Islet of Langerhans (tissue), 1 donor: ENCODE results near the gene TPRG1.

ENCODE experiments used
- FAIRE-seq: peaks from one replicate; lab custom pipeline; 2011; peaks lifted over from hg19 to GRCh38; lab: Jason Lieb, UNC

The TPRG1 gene

DNA sequence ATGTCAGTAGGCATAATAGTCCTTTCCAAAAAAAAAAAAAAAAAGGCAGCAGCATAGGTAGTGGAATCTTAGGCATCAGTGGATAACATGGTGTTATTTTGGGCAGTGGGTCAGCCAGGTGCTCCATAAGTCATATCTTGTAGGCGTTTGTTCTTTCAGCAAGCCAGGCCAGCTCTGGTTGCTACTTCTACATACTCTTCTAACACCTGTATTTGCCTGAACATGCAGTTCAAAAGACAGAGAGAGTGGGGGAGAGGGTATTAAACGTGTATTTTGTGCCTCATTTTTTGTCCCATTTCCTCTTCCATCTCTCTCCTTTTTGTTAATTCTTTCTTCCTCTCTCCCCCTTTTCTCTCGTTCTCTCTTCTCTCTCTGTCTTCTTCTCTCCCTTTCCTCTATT lies 110.4 kb downstream of the TPRG1 start:
- FAIRE-seq = no peak

DNA sequence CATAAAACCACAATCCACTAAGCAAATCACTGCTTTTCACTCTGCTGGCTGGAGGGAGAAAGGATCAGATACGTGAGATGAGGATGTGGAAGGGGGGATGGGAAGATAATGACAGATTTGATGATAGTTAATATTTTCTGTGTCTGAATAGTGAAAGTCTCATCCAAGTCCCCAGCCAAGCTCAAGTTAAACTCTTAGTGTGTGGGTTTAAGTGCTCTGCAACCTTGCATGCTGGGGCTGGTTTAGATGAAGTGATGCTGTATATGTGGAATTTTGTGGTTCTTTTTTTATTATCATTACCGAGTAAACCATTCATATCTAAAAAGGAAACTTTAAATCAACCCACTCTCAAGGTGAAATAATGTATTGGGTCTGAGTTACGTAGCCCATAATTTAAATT lies 111.0 kb downstream of the TPRG1 start:
- FAIRE-seq = no peak

- no peak for FAIRE-seq
Measured at GRCh38 chr3:189286188-189286587, 114.4 kb downstream of the TPRG1 start.

GRCh38 chr3:189286916-189287315 lies 115.1 kb downstream of the TPRG1 start:
- no peak for FAIRE-seq

- no peak for FAIRE-seq
Measured at GRCh38 chr3:189288348-189289235, 116.8 kb downstream of the TPRG1 start.

- no peak for FAIRE-seq
Measured at GRCh38 chr3:189289251-189289650, 117.5 kb downstream of the TPRG1 start.

DNA sequence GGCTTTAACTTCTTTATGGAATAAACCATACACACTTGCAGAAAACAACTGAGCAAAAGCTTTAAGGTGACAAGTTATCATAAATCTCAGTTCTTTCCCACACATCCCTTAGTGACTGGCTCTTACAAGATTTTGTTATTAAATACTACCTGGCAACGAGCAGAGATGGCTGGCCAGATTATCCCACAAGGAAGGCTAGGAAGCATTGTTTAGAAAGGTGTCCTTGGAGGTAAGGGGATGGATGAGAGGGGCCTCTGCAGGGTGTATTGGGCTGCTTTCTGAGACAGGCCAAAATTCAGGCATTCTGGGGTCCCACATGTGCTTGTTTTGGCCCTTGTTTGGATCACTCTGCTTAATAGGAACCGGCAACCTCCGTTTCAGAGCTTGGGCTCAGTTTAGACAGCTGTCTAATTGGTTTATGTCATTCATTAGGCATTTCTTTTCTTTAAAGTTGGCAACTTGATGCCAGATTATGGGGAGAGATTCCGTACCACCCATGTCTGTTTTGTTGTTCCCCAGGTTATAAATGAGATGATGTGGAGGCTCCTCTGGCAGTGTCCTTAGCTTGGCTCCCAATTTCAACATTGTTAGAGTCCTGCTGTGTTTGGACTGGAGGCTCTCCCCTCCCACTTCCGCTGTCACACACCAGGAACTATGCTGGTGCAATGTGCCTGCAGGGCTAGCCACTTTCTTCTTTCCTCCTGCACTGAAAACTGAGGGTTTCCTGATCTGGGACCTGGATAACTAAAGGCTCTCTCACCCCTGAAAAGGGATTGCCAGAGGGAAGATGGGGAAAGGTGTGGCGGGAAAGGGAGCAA lies 121.1 kb downstream of the TPRG1 start:
- no peak for FAIRE-seq

GRCh38 chr3:189294649-189295048 lies 122.9 kb downstream of the TPRG1 start:
- no peak for FAIRE-seq

DNA sequence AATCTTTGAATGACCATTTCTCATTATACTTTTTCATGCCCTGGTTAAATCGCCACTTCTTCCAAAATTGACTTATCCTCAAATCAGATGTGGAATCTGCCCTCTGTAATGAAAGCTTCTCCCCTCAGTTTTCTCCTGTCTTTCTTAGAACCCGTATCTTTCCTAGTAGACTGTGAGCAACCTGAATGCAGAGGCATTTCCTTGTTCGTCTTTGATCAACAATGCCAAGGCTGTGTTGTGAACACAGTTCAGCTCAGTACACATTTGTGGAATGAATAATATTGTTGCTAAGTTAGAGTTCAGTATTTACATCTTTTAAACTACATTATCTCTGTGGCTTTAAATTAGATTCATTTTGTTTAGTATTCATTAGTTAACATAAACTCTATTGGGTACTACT lies 123.3 kb downstream of the TPRG1 start:
- FAIRE-seq = no peak

- FAIRE-seq = no peak
Measured at GRCh38 chr3:189297932-189298331, 126.2 kb downstream of the TPRG1 start.

GRCh38 chr3:189298469-189299375 lies 127.0 kb downstream of the TPRG1 start:
- no peak for FAIRE-seq

- FAIRE-seq = no peak
Measured at GRCh38 chr3:189300345-189300744, 128.6 kb downstream of the TPRG1 start.

DNA sequence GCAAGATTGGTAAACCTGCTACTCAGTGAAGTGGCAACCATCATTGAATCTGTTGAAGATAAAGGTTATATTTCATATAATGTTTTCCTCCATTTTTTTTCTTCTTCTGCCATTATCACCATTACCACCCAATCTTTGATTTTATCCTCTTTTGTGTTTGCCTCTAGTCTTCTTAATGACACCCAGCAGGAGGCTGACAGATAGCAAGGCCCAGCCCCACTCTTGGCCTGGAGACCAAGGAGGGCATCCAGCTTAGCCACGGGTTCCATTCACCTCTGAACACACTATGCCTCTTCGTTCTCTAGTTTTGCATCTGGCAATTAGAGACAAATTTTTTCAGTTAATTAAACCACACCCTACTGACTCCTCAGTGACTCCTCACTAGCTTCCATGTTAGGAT lies 129.7 kb downstream of the TPRG1 start:
- FAIRE-seq = no peak

DNA sequence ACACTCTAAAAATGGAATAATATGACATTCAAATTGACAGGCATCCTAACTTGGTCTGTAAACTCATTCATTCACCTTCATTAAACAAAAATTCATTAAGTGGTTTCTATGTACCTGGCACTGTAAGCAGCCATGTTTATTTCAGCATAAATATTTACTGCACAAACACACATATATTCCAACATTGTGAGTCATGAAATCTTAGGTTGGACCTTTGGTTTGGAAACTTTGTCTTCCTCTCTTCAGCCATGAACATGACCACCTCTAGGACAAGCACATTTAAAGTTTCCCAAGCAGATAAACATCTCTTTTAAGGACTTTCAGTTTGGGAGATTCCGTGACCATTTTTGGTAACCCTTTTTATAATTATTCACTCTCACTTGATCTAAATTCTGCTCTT lies 131.8 kb downstream of the TPRG1 start:
- no peak for FAIRE-seq

GRCh38 chr3:189304465-189305351 lies 132.9 kb downstream of the TPRG1 start:
- no peak for FAIRE-seq

GRCh38 chr3:189305412-189305811 lies 133.6 kb downstream of the TPRG1 start:
- no peak for FAIRE-seq

GRCh38 chr3:189307963-189308362 lies 136.2 kb downstream of the TPRG1 start:
- no peak for FAIRE-seq

GRCh38 chr3:189308608-189309007 lies 136.8 kb downstream of the TPRG1 start:
- FAIRE-seq = no peak

DNA sequence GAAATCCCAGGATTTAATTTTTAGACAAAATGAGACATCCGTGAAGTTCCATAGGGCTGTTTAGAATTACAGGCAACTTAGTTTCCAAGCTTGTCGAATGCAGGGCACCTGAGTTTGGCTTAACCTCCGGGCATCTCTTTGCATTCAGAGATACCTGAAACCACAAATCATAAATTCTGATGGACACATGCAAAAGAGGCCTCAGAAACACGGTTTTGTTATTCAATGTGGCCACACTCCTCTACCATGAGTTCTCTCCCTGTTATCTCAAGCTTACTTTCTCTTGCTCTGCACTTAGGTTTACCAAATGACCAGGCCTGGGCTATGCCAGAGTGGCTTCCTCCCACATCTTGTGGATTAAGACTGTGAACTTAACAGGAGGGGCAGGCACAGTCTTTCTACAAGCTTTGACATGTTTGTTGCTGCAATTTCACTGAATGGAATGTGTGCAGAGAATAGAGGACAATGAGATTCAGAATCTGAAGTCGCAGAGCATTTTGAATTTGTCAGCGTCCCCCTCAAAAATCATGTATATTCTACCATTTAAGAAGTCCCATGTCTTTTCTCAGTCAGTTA lies 137.7 kb downstream of the TPRG1 start:
- no peak for FAIRE-seq

DNA sequence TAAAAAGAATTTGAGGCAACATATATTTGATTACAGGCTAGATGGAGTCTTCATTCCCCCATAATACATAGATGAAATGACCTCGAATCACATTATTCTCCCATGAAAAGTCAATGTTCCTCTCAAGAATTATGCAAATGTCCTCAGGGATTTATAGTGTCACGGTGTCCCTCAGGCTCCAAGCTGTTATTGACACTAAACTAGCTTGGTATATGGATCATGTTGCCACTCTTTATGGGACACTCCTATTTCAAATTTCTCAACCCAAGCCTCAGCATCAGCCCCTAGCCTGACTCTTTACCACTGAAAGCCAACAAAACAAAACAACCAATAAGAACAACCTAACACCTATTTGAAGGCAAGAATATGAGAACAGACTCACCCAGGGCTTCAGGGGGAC lies 139.8 kb downstream of the TPRG1 start:
- FAIRE-seq = no peak

GRCh38 chr3:189312866-189313265 lies 141.1 kb downstream of the TPRG1 start:
- FAIRE-seq = no peak
